IMR-90 (cell line): Measurements from ENCODE around the gene GPR161.

ENCODE experiments used
- BHLHE40 ChIP-seq: fragments of 150-350 bp; IDR thresholded peaks from 2 replicates; pipeline ENCODE4 v1.6.1; 2016; ENCODE audit warnings: mild to moderate bottlenecking, low read depth, low read length
- CEBPB ChIP-seq: IDR thresholded peaks from 2 replicates; pipeline ENCODE4 v1.6.1; 2012; ENCODE audit warnings: low read depth, low read length, improper control_type of control experiment
- CHD1 ChIP-seq: IDR thresholded peaks from 2 replicates; pipeline ENCODE4 v1.6.1; 2012; ENCODE audit warnings: low read depth, low read length, improper control_type of control experiment
- CTCF ChIP-seq: conservative IDR thresholded peaks from 2 replicates; pipeline ENCODE4 v1.5.1; 2012; ENCODE audit warnings: mild to moderate bottlenecking, low read depth, low read length, improper control_type of control experiment
- MAFK ChIP-seq: IDR thresholded peaks from 2 replicates; pipeline ENCODE4 v1.6.1; 2012; ENCODE audit warnings: low read depth, low read length, improper control_type of control experiment
- MAZ ChIP-seq: IDR thresholded peaks from 2 replicates; pipeline ENCODE4 v1.6.1; 2012; ENCODE audit warnings: low read depth, mild to moderate bottlenecking, low read length, improper control_type of control experiment, moderate library complexity, borderline replicate concordance
- MXI1 ChIP-seq: IDR thresholded peaks from 2 replicates; pipeline ENCODE4 v1.6.1; 2012; ENCODE audit warnings: low read depth, mild to moderate bottlenecking, low read length, moderate library complexity, borderline replicate concordance
- NFE2L2 ChIP-seq: fragments of 150-350 bp; IDR thresholded peaks from 2 replicates; pipeline ENCODE4 v1.6.1; 2016; ENCODE audit warnings: low read depth, mild to moderate bottlenecking, low read length
- POLR2A ChIP-seq: IDR thresholded peaks from 2 replicates; pipeline ENCODE4 v1.6.1; 2012; ENCODE audit warnings: mild to moderate bottlenecking, low read depth, low read length
- RAD21 ChIP-seq: IDR thresholded peaks from 2 replicates; pipeline ENCODE4 v1.6.1; 2012; ENCODE audit warnings: low read length, improper control_type of control experiment
- RCOR1 ChIP-seq: IDR thresholded peaks from 2 replicates; pipeline ENCODE4 v1.6.1; 2012; ENCODE audit warnings: mild to moderate bottlenecking, low read length, improper control_type of control experiment; ENCODE audit not compliant: insufficient replicate concordance
- SMC3 ChIP-seq: fragments of 150-350 bp; IDR thresholded peaks from 2 replicates; pipeline ENCODE4 v1.6.1; 2016; ENCODE audit warnings: low read depth, mild to moderate bottlenecking, antibody characterized with exemption, low read length, moderate library complexity
- USF2 ChIP-seq: fragments of 150-350 bp; IDR thresholded peaks from 2 replicates; pipeline ENCODE4 v1.6.1; 2017; ENCODE audit warnings: mild to moderate bottlenecking, antibody characterized with exemption, low read length, low read depth

- TF ChIP-seq RCOR1 (no peak), POLR2A (no peak), MAFK (no peak), CTCF (no peak), SMC3 (no peak), RAD21 (no peak), NFE2L2 (no peak), MXI1 (no peak), BHLHE40 (no peak), CHD1 (no peak), CEBPB (no peak), MAZ (no peak), USF2 (no peak)
Observed at GRCh38 chr1:168134642-168135041, 2.1 kb downstream of the GPR161 start.
